GM12875 (cell line): Measurements from ENCODE around the gene C2CD2.
"Not testable (repeated sequence)": the region's sequence is repeated elsewhere in the genome, so short reads cannot be mapped to it uniquely, and the experiment has no call there.

Experiments used
- H3K4me3 ChIP-seq: one replicate; pipeline ENCODE4 v1.5.1; 2011; ENCODE audit warnings: low read depth, low read length, control low read depth
- CTCF ChIP-seq: IDR thresholded peaks from 2 replicates; pipeline ENCODE4 v1.5.1; 2011; ENCODE audit warnings: low read depth, mild to moderate bottlenecking, control low read depth, inconsistent platforms, low read length, moderate library complexity, borderline replicate concordance; ENCODE audit not compliant: insufficient read depth

Gene C2CD2

GRCh38 chr21:41964171-41964570, 10.4 kb upstream of the C2CD2 start:
- no peak overlapping the region for H3K4me3 ChIP-seq
- no peak for TF ChIP-seq CTCF

GRCh38 chr21:41962425-41962966, 8.7 kb upstream of the C2CD2 start:
- no peak overlapping the region for H3K4me3 ChIP-seq
- TF ChIP-seq CTCF, result no peak

GRCh38 chr21:41961753-41962152, 7.9 kb upstream of the C2CD2 start:
- no peak for TF ChIP-seq CTCF
- no peak overlapping the region for H3K4me3 ChIP-seq

GRCh38 chr21:41961282-41961701, 7.5 kb upstream of the C2CD2 start:
- no peak overlapping the region for H3K4me3 ChIP-seq
- TF ChIP-seq CTCF, result no peak

GRCh38 chr21:41960386-41960785, 6.6 kb upstream of the C2CD2 start:
- no peak for TF ChIP-seq CTCF
- no peak overlapping the region for H3K4me3 ChIP-seq

GRCh38 chr21:41959697-41960096, 5.9 kb upstream of the C2CD2 start:
- not testable (repeated sequence) for H3K4me3 ChIP-seq

- TF ChIP-seq CTCF, result no peak
- H3K4me3 ChIP-seq, result no peak overlapping the region
Measured at GRCh38 chr21:41958886-41959563, 5.2 kb upstream of the C2CD2 start.
